Measurements from ENCODE around the gene RENBP.

GRCh38 chrX:153952373-153953026, 8.1 kb upstream of the RENBP start:
- no peak for TF ChIP-seq POLR2A (IDR thresholded peaks at IDR 0.05)
- TF ChIP-seq, protein P1, sequence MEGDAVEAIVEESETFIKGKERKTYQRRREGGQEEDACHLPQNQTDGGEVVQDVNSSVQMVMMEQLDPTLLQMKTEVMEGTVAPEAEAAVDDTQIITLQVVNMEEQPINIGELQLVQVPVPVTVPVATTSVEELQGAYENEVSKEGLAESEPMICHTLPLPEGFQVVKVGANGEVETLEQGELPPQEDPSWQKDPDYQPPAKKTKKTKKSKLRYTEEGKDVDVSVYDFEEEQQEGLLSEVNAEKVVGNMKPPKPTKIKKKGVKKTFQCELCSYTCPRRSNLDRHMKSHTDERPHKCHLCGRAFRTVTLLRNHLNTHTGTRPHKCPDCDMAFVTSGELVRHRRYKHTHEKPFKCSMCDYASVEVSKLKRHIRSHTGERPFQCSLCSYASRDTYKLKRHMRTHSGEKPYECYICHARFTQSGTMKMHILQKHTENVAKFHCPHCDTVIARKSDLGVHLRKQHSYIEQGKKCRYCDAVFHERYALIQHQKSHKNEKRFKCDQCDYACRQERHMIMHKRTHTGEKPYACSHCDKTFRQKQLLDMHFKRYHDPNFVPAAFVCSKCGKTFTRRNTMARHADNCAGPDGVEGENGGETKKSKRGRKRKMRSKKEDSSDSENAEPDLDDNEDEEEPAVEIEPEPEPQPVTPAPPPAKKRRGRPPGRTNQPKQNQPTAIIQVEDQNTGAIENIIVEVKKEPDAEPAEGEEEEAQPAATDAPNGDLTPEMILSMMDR (IDR thresholded peaks at IDR 0.05): no peak

Data from body of pancreas (tissue), 4 donors.